ENCODE data around the gene NCKAP5. TPM values are rescaled to one million over a fixed set of nuclear protein-coding genes. Genes with fewer than 3 reads are reported as not detected.

NCKAP5 gene
- total and polyA plus RNA-seq, 2 of the 8 experiments (the other 6 are each of a cell fraction or from before 2014, with no cell fraction given): 0.27 to 0.86 TPM

DNA sequence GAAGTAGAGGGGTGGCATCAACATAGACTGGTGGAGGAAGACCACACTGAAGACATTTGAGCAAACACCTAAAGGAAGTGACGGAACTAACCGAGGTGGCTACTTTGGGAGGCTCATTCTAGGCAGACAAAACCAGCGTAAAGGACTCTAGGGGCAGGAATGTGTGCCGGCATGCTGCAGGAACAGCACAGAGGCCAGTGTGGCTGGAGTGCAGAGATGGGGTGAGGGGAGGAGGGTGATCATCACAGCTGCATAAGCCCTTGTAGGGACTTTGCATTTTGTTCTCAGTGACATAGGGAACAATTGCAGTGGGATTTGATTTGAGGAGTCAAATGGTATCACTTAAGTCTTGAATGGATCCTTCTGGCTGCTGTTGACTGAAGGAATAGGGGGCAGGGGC, 253.5 kb downstream of the NCKAP5 start:
- H4K20me1 ChIP-seq (replicated peaks in 1 of 2; ENCODE audit: control insufficient read depth in 1 of 2, insufficient read depth in 2 of 2, low read length in 2 of 2): no peaks in the 10 kb centered on the region
- H4K5ac ChIP-seq (ENCODE audit: insufficient read length, low read depth, low read length): no peak overlapping the region
- no peaks in the 10 kb centered on the region for H3K9me3 ChIP-seq (ENCODE audit: insufficient read depth in 2 of 2, low read depth in 1 of 2, low read length in 1 of 2)
- H3K4me1 ChIP-seq (replicated peaks in 1 of 4; ENCODE audit: control insufficient read depth in 3 of 4, insufficient read depth in 4 of 4, low read length in 3 of 4): no peaks in the 10 kb centered on the region
- no peaks in the 10 kb centered on the region for H3K79me2 ChIP-seq (ENCODE audit: control insufficient read depth in 1 of 2, insufficient read depth in 2 of 2, low read length in 2 of 2)
- H4K91ac ChIP-seq (replicated peaks; ENCODE audit: insufficient read length, low read length): no peak overlapping the region
- no peak for DNase-seq (ENCODE audit: low read depth in 1 of 2, low spot score in 2 of 2)
- no peak overlapping the region for H2BK5ac ChIP-seq (ENCODE audit: low read depth, low read length)
- POLR2A ChIA-PET (ENCODE audit: partially characterized antibody): no interaction called here
- no peak overlapping the region for H3K27ac ChIP-seq (ENCODE audit: low read depth, low read length)
- no peaks in the 10 kb centered on the region for H3K79me1 ChIP-seq (ENCODE audit: low read depth, low read length)
- H3K36me3 ChIP-seq (ENCODE audit: control insufficient read depth in 2 of 4, insufficient read depth in 4 of 4, low read length in 3 of 4): no peaks in the 10 kb centered on the region
- no peak overlapping the region for H3K4me2 ChIP-seq (ENCODE audit: insufficient read depth in 1 of 2, low read depth in 2 of 2, low read length in 2 of 2)
- H3K23ac ChIP-seq (ENCODE audit: insufficient read length): no peak overlapping the region
- no peak overlapping the region for H3K4me3 ChIP-seq (ENCODE audit: extremely low read depth in 1 of 4, insufficient read depth in 2 of 4, low read depth in 3 of 4, low read length in 4 of 4)
- no peaks in the 10 kb centered on the region for H3K27me3 ChIP-seq (replicated peaks in 1 of 4; ENCODE audit: control insufficient read depth in 3 of 4, extremely low read depth in 1 of 4, insufficient read depth in 3 of 4, low read length in 3 of 4)
- H2AFZ ChIP-seq (ENCODE audit: low read length): no peak overlapping the region
- no peak for FAIRE-seq
- 89% methylated on average over 4 of the region's 4 CpGs; no CpG with 5 or more reads in 1 of the 2 experiments for WGBS, 2 experiments (ENCODE audit: extremely low coverage in 1 of 2, insufficient coverage in 1 of 2, insufficient read length in 1 of 2, insufficient replicate concordance in 2 of 2, low coverage in 1 of 2, low lambda C conversion rate in 2 of 2, missing lambda C conversion rate in 1 of 2)
- H2AK5ac ChIP-seq (ENCODE audit: low read depth, low read length): no peak overlapping the region
- TF ChIP-seq TEAD4 (IDR thresholded peaks at IDR 0.05; ENCODE audit: low read depth, low read length) (peak; percentile 93), GABPA (IDR thresholded peaks at IDR 0.05; ENCODE audit: borderline replicate concordance, insufficient read depth, low read length) (no peak), YY1 (IDR thresholded peaks at IDR 0.05; ENCODE audit: low read depth, low read length) (no peak), RAD21 (IDR thresholded peaks at IDR 0.05 in 1 of 2, conservative IDR thresholded peaks at IDR 0.05 in 1 of 2; ENCODE audit: low read depth in 2 of 2, low read length in 2 of 2) (peak in 1 of 2 experiments; percentile 23; a peak in 1 of 4 replicates), ZNF274 (IDR thresholded peaks at IDR 0.05; ENCODE audit: borderline replicate concordance, extremely low read depth, low read length) (no peak), SP1 (IDR thresholded peaks at IDR 0.05; ENCODE audit: low read depth, low read length) (no peak), FOSL1 (IDR thresholded peaks at IDR 0.05; ENCODE audit: insufficient read depth, low read depth, low read length) (no peak)
- TF ChIP-seq, protein P1, sequence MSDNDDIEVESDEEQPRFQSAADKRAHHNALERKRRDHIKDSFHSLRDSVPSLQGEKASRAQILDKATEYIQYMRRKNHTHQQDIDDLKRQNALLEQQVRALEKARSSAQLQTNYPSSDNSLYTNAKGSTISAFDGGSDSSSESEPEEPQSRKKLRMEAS (IDR thresholded peaks at IDR 0.05): no peak
- TF ChIP-seq, protein P2, sequence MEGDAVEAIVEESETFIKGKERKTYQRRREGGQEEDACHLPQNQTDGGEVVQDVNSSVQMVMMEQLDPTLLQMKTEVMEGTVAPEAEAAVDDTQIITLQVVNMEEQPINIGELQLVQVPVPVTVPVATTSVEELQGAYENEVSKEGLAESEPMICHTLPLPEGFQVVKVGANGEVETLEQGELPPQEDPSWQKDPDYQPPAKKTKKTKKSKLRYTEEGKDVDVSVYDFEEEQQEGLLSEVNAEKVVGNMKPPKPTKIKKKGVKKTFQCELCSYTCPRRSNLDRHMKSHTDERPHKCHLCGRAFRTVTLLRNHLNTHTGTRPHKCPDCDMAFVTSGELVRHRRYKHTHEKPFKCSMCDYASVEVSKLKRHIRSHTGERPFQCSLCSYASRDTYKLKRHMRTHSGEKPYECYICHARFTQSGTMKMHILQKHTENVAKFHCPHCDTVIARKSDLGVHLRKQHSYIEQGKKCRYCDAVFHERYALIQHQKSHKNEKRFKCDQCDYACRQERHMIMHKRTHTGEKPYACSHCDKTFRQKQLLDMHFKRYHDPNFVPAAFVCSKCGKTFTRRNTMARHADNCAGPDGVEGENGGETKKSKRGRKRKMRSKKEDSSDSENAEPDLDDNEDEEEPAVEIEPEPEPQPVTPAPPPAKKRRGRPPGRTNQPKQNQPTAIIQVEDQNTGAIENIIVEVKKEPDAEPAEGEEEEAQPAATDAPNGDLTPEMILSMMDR (IDR thresholded peaks at IDR 0.05; ENCODE audit: control extremely low read depth in 1 of 3, insufficient read depth in 1 of 3, low read depth in 1 of 3, low read length in 3 of 3): peak in 2 of 3 experiments; percentile 25 to 34; a peak in 2 of 4 replicates
- no peak overlapping the region for H2BK12ac ChIP-seq (ENCODE audit: low read depth, low read length)
- H3K14ac ChIP-seq (ENCODE audit: insufficient read length): no peak overlapping the region
- H2BK120ac ChIP-seq (replicated peaks; ENCODE audit: low read depth, low read length): no peak overlapping the region
- no peak overlapping the region for H3K56ac ChIP-seq (replicated peaks; ENCODE audit: insufficient read length, low read depth, low read length)
- no peak overlapping the region for H2BK20ac ChIP-seq (ENCODE audit: low read length)
- CTCF ChIA-PET (ENCODE audit: partially characterized antibody): no interaction called here
- no peak overlapping the region for H4K8ac ChIP-seq (ENCODE audit: extremely low read depth, insufficient read depth, low read length)
- no peak overlapping the region for H3K4ac ChIP-seq (replicated peaks; ENCODE audit: insufficient read length, low read depth, low read length)
- H3K23me2 ChIP-seq (ENCODE audit: low read depth, low read length): no peaks in the 10 kb centered on the region
- H2BK15ac ChIP-seq (ENCODE audit: low read length): no peak overlapping the region
- H3K18ac ChIP-seq (ENCODE audit: extremely low read depth, low read length): no peak overlapping the region
- H3K9ac ChIP-seq (replicated peaks in 1 of 4; ENCODE audit: extremely low read depth in 1 of 4, low read depth in 3 of 4, low read length in 3 of 4): no peak overlapping the region
